Suppressor macrophage treated with lipopolysaccharide for 4 hours (primary cell): ENCODE measurements around the gene JPH3.
"Not testable (repeated sequence)": the region's sequence is repeated elsewhere in the genome, so short reads cannot be mapped to it uniquely, and the experiment has no call there.

ENCODE experiments used
- DNase-seq: peaks from one replicate; pipeline ENCODE4 v3.0.0-alpha.2; 2020

JPH3 gene

DNA sequence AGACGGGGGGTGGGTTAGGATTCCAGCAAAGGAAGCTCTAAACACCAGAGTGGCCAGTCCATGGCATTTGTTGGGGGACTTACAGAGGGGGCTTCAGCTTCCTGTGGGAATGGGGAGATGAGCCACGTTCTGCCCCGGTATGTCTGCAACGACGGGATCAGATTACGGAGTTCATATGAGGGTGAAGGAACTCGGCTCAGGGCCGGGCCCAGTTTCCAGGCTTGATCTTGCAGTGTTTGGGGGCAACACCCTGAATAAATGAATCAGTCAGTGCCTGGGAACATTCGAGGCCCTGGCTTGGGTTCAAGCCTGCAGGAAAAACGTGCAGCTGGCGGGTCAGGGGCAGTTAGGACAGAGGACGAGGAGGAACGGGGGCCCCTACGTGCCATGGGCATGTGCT, 54.0 kb downstream of the JPH3 start:
- DNase-seq = no peak

DNA sequence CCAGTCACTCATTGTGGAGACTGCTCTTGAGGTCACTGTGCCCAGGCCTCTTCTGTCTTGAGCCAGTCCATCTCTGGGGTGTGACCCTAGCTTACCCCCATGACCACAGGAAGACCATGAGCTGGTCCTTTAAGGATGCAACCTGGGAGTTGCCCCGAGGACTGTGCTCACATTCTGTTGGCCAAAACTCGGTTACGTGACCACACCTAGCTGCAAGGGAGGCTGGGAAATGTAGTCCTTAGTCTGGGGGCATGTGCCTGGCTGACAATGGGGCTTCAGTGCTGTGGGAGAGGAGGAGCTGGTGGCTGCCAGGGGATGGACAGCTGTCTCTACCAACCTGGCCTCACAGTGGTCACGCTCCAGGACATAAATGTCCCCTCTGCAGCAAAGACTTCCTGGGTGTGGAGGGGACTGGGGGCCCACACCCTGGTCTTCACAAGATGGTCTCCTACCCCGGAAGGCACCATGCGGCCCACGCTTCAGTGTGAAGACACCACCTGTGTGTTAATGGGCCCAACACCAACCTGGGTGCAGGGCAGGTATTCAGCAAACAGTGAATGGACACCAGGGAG, 55.4 kb downstream of the JPH3 start:
- DNase-seq = no peak

DNA sequence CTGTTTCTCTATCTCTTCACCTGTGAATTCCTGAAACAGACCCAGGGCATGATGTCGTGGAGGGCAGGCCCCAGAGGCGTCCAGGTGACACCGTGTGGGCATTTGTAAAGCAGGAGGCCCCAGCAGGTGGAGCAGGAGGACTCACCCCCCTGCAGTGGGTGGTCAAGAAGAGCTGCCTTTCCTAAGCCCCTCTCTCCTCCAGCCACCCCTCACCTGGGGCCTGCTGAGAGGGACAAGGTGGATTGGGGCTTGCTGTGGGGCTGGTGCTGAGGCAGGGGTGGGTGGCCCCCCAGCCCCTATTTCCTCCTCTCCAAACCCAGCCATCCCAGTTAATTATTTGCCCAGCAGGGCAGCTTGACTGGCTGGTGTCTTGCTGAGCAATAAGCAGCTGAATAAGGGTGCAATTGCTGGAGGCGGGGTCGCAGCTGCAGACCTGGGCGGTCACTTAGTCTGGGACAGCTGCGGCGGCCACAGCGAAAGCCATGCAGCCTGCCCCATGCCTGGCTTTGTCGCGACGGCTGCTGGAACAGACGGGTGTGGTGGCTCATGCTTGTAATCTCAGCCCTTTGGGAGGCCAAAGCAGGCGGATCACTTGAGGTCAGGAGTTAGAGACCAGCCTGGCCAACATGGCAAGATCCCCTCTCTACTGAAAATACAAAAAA, 56.4 kb downstream of the JPH3 start:
- no peak for DNase-seq

- DNase-seq = peak; percentile 69
These were observed 59.3 kb downstream of the JPH3 start for GRCh38 chr16:87661561-87661960.

- no peak for DNase-seq
These were observed 60.2 kb downstream of the JPH3 start for GRCh38 chr16:87662254-87663204.

DNA sequence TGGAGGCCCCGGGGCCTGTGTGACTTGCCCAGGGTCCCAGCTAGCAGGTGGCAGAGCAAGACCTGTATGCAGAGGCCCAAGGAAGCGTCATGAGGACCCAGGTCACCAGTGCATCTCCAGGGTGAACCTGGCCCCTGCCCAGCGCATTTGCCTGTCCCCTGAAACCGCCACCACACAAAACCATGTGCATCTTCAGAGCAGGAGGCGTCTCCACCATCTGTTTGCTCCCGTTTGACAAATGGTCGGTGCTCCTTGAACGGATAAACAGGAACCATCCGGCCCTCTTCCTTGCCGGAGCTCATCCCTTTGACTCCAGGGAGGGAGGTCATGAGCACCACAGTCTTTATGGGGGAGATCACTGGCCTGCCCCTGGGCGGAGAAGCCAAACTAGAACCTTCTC, 62.5 kb downstream of the JPH3 start:
- DNase-seq = no peak

DNA sequence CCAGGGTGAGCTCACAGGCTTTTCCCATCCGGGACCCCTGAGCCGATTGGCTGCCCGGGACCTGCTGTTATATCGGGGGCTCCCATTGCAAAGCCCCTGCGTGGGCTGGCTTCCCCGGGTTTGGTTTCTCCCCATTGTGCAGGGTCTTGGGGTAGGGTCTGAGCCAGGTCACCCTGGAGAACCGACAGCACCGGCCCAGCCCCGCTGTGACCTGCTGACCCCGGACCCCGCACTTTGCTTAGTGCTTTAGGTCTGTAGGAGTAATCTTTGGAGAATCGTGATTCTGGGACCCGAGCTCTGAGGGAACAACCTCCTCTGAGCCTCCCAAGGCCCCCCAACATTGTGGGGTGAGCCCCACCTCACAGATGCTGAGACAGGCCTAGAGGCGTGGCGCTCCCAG, 62.9 kb downstream of the JPH3 start:
- no peak for DNase-seq

- DNase-seq = no peak
These were observed 64.6 kb downstream of the JPH3 start for GRCh38 chr16:87666919-87667318.

DNA sequence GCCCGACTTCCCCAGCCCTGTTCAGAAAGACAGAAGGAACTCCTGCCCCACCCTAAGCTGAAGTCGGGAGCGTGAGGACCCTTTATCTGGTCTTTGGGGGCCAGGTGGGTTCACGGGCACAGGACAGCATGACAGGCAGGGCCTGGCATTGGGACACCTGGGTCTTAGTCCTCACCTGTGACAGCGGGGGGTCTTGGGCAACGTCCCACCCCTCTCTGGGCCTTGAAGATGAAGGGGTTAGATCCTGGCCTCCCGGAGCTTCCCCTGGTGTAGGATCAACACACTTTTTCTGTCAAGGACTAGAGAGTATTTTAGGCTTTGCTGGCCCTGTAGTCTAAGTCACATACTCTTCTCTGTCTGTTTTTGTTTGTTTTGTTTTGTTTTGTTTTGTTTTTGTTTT, 65.1 kb downstream of the JPH3 start:
- no peak for DNase-seq

DNA sequence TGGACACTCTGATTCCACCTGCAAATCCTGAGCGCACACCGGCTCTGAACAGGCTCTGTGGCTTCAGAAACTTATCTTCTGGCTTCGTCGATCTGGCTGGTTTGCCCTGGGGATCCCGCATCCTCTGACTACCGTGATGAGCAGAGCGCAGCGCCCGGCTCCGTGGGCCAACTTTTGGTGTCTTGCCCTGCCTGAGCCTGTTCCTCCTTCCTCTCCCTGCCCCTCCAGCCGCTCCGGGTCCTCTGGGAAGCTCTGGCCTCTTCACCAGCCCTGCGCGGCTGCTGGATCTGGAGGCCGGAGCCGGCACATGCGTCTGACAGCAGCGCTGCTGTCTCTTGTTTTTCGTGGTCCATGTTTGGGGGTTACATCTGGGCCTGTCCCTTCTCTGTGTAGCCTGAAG, 65.6 kb downstream of the JPH3 start:
- DNase-seq = no peak

- DNase-seq = no peak
These were observed 67.4 kb downstream of the JPH3 start for GRCh38 chr16:87669672-87670071.

- DNase-seq = no peak
These were observed 68.9 kb downstream of the JPH3 start for GRCh38 chr16:87671221-87671620.

GRCh38 chr16:87671715-87672270, 69.5 kb downstream of the JPH3 start:
- DNase-seq = no peak

DNA sequence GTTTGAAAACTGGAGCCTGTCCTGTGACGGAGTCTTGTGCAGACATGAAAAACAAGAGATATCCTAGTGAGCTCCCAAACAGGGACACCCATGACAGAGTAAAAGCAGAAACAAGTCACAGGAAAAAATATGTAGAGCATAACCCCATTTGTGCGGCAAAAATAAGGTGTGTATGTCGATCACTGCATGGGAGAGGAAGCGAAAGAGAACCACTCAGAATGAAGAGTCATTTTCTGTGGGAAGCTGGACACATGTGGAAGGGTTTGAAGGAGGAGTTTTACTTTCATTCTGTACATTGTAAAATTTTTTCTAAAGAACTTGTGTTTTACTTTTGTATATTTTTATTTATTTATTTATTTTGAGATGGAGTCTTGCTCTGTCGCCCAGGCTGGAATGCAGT, 72.1 kb downstream of the JPH3 start:
- peak; percentile 80 for DNase-seq

GRCh38 chr16:87675111-87675719, 72.9 kb downstream of the JPH3 start:
- DNase-seq = no peak

DNA sequence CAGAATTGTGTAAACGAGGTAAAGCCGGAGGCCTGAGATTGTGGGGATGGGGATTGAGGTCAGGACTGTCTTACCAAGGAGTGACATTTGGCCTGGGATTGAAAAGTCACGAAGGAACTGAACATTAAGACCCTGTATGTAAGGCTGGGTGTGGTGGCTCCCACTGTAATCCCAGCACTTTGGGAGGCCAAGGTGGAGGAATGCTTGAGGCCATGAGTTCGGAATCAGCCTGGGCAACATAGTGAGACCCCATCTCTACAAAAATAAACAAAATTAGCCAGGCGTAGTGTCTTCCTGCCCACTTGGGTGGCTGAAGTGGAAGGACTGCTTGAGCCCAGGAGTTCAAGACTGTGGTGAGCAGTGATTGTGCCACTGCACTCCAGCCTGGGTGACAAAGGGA, 75.5 kb downstream of the JPH3 start:
- DNase-seq = no peak

GRCh38 chr16:87678618-87679017, 76.3 kb downstream of the JPH3 start:
- no peak for DNase-seq

- no peak for DNase-seq
These were observed 77.4 kb downstream of the JPH3 start for GRCh38 chr16:87679593-87680271.

- DNase-seq = no peak
These were observed 78.0 kb downstream of the JPH3 start for GRCh38 chr16:87680272-87680644.

GRCh38 chr16:87681051-87681602, 78.8 kb downstream of the JPH3 start:
- not testable (repeated sequence) for DNase-seq

GRCh38 chr16:87681981-87682570, 79.8 kb downstream of the JPH3 start:
- peak; percentile 72 for DNase-seq

DNA sequence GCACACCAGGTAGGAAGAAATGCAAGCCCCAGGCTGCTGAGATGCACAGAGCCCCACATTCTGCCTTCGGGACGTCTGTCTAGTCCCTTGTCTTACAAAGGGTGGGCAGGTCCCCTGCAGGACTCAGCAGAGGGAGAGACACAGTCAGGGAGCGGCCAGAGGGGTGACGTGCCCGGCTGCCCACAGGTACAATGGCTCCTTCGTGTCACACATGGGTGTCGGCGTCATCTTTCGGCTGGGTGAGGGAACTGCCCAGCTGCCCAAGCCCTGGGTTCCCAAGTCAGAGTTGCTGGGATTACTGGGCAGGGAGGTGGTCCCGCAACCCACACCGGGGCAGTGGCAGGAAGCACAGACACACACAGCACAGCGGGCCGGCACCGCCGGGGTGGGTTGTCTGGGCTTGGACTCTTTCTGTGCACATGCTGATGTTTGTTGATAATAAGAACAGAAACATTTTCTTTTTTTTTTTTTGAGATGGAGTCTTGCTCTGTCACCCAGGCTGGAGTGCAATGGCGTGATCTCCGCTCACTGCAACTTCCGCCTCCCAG, 80.6 kb downstream of the JPH3 start:
- DNase-seq = no peak
